Activated B cell treated with CpG ODN at 0.5 μM for 24 hours (primary cell): Measurements from ENCODE around the gene TSPO. TPM values are rescaled to one million over a fixed set of nuclear protein-coding genes. Genes with fewer than 3 reads are reported as not detected.

Source experiments
- ATAC-seq: fragments of 200-7000 bp; cut with Tn5 transposase; one replicate; pipeline ENCODE4 v1.10.0; 2021; ENCODE audit warnings: low read depth, mild to moderate bottlenecking, moderate library complexity
- CTCF ChIA-PET: fragments of 350-600 bp; sonication (Branson Sonifier 250); formaldehyde crosslinking; loops from one replicate; lab custom pipeline; 2021; ENCODE audit warnings: antibody characterized with exemption; lab: Charles Lee
- POLR2A ChIA-PET: fragments of 350-600 bp; sonication (Branson Sonifier 250); formaldehyde crosslinking; loops from one replicate; lab custom pipeline; 2021; ENCODE audit warnings: antibody characterized with exemption; lab: Charles Lee
- DNase-seq: peaks from one replicate; pipeline ENCODE4 v3.0.0; 2022
- H3K27ac Mint-ChIP-seq: one replicate; pipeline ENCODE4 v1.8.0; 2020; ENCODE audit warnings: mixed read lengths
- H3K27me3 Mint-ChIP-seq: one replicate; pipeline ENCODE4 v1.8.0; 2021; ENCODE audit warnings: mixed read lengths
- H3K36me3 Mint-ChIP-seq: one replicate; pipeline ENCODE4 v1.8.0; 2021; ENCODE audit warnings: low read depth, mixed read lengths
- H3K4me1 Mint-ChIP-seq: one replicate; pipeline ENCODE4 v1.8.0; 2021; ENCODE audit warnings: mixed read lengths
- H3K4me3 Mint-ChIP-seq: one replicate; pipeline ENCODE4 v1.8.0; 2020; ENCODE audit warnings: mild to moderate bottlenecking, mixed read lengths
- H3K9me3 Mint-ChIP-seq: one replicate; pipeline ENCODE4 v1.8.0; 2020; ENCODE audit warnings: mixed read lengths
- intact Hi-C: fragments of 100-400 bp; cut with micrococcal nuclease; formaldehyde crosslinking; loops from one replicate; pipeline ENCODE4 v1.15.1; 2024
- total RNA-seq: library from RNA; stranded (reverse); gene quantifications from 2 replicates; pipeline ENCODE4 v1.2.3, GENCODE V29; 2022
- TF ChIP-seq, protein P1 (sequence below): fragments of 200-600 bp; IDR thresholded peaks from one replicate; pipeline ENCODE4 v1.8.0; 2022; ENCODE audit warnings: antibody characterized with exemption, mild to moderate bottlenecking

TSPO gene
- total RNA-seq, 1 donor from 2014 or later: 40.9 TPM

GRCh38 chr22:43158778-43159483 lies 7.6 kb downstream of the TSPO start:
- intact Hi-C loops: no loop called here
- ChIA-PET POLR2A (interaction anchor here (1.1 kb wide), 1 partner anchor 29 kb away, joined by 3 read pairs; no protein-coding TSS in a partner anchor), CTCF (no interaction called here)
- no peaks in the 10 kb centered on the region for H3K27me3 Mint-ChIP-seq
- no peak overlapping the region for H3K27ac Mint-ChIP-seq
- H3K4me1 Mint-ChIP-seq: peaks cover 17% of the 10 kb centered on the region
- TF ChIP-seq, protein P1, sequence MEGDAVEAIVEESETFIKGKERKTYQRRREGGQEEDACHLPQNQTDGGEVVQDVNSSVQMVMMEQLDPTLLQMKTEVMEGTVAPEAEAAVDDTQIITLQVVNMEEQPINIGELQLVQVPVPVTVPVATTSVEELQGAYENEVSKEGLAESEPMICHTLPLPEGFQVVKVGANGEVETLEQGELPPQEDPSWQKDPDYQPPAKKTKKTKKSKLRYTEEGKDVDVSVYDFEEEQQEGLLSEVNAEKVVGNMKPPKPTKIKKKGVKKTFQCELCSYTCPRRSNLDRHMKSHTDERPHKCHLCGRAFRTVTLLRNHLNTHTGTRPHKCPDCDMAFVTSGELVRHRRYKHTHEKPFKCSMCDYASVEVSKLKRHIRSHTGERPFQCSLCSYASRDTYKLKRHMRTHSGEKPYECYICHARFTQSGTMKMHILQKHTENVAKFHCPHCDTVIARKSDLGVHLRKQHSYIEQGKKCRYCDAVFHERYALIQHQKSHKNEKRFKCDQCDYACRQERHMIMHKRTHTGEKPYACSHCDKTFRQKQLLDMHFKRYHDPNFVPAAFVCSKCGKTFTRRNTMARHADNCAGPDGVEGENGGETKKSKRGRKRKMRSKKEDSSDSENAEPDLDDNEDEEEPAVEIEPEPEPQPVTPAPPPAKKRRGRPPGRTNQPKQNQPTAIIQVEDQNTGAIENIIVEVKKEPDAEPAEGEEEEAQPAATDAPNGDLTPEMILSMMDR: no peak
- no peaks in the 10 kb centered on the region for H3K9me3 Mint-ChIP-seq
- DNase-seq: no peak
- H3K36me3 Mint-ChIP-seq: peaks cover 2% of the 10 kb centered on the region
- ATAC-seq: no peak
- no peak overlapping the region for H3K4me3 Mint-ChIP-seq

- no peak overlapping the region for H3K4me3 Mint-ChIP-seq
- no peaks in the 10 kb centered on the region for H3K9me3 Mint-ChIP-seq
Measured at GRCh38 chr22:43159484-43160178, 8.3 kb downstream of the TSPO start.

GRCh38 chr22:43160497-43161126 lies 9.3 kb downstream of the TSPO start:
- peaks cover 2% of the 10 kb centered on the region for H3K36me3 Mint-ChIP-seq
- ATAC-seq: no peak
- peaks cover 19% of the 10 kb centered on the region for H3K4me1 Mint-ChIP-seq
- TF ChIP-seq, protein P1: no peak
- intact Hi-C loops: no loop called here
- no peaks in the 10 kb centered on the region for H3K27me3 Mint-ChIP-seq
- POLR2A ChIA-PET: no interaction called here
- no peak for DNase-seq
- H3K9me3 Mint-ChIP-seq: no peaks in the 10 kb centered on the region
- H3K27ac Mint-ChIP-seq: no peak overlapping the region
- CTCF ChIA-PET: no interaction called here
- no peak overlapping the region for H3K4me3 Mint-ChIP-seq

More at GRCh38 chr22:43159484-43160178, 8.3 kb downstream of the TSPO start:
- no peak for ATAC-seq
- no peak for DNase-seq
- Mint-ChIP-seq H3K4me1 (peaks cover 21% of the 10 kb centered on the region), H3K27me3 (no peaks in the 10 kb centered on the region), H3K36me3 (peaks cover 2% of the 10 kb centered on the region), H3K27ac (no peak overlapping the region)
- TF ChIP-seq, protein P1: no peak
- intact Hi-C loops: no loop called here
- ChIA-PET CTCF (no interaction called here), POLR2A (interaction anchor here (1.1 kb wide), 1 partner anchor 28 kb away, joined by 3 read pairs; no protein-coding TSS in a partner anchor)

DNA sequence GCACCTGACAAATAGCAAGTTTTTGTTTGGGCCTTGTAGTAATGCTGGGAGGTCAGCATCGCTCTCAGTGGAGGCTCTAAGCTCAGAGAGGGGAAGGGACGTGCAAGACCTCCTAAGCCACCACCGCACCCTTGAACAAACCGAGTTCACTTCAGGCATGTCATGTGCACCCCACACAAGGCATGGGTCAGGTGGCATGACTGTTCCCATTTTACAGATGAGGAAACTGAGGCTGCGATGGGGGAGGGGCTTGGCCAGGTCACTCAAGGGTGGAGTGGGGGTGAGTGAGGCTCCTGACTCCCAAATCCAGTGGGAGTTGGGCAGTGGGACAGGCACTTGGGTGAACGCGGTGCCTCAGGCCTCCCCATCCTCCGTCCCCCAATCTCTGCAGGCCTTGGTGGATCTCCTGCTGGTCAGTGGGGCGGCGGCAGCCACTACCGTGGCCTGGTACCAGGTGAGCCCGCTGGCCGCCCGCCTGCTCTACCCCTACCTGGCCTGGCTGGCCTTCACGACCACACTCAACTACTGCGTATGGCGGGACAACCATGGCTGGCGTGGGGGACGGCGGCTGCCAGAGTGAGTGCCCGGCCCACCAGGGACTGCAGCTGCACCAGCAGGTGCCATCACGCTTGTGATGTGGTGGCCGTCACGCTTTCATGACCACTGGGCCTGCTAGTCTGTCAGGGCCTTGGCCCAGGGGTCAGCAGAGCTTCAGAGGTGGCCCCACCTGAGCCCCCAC lies 11.2 kb downstream of the TSPO start:
- Mint-ChIP-seq H3K4me3 (no peak overlapping the region), H3K4me1 (peaks cover 14% of the 10 kb centered on the region), H3K36me3 (peaks cover 7% of the 10 kb centered on the region), H3K9me3 (no peaks in the 10 kb centered on the region), H3K27me3 (no peaks in the 10 kb centered on the region), H3K27ac (no peak overlapping the region)
- TF ChIP-seq, protein P1: no peak
- DNase-seq: no peak
- ATAC-seq: no peak
- ChIA-PET POLR2A (no interaction called here), CTCF (no interaction called here)
- intact Hi-C loops: no loop called here
